ENCODE measurements around the gene RGS3. TPM values are rescaled to one million over a fixed set of nuclear protein-coding genes. Genes with fewer than 3 reads are reported as not detected.

Gene RGS3
- total RNA-seq, 1 experiment from 2014 or later, result 16.6 TPM

- TF ChIP-seq NR3C1 (CRISPR knock-in tag; conservative IDR thresholded peaks at IDR 0.05; ENCODE audit: low read depth), result no peak
- TF ChIP-seq CDX4 (CRISPR knock-in tag; IDR thresholded peaks at IDR 0.05; ENCODE audit: borderline replicate concordance), result no peak
- TF ChIP-seq ZNF219 (CRISPR knock-in tag; IDR thresholded peaks at IDR 0.05; ENCODE audit: borderline replicate concordance), result no peak
These were observed 133.2 kb downstream of the RGS3 start (continued) for GRCh38 chr9:113596616-113597320.

- Mint-ChIP-seq H3K27ac (no peak overlapping the region), H3K27me3 (ENCODE audit: low read depth) (no peaks in the 10 kb centered on the region; the same call in 1 of the 2 replicates), H3K9me3 (no peaks in the 10 kb centered on the region), H3K36me3 (peaks cover 15% of the 10 kb centered on the region; the same call in 1 of the 2 replicates), H3K4me3 (no peak overlapping the region), H3K4me1 (peaks cover 41% of the 10 kb centered on the region)
- DNase-seq (ENCODE audit: low spot score) (no peak), ATAC-seq (no peak)
- POLR2A ChIA-PET, result no interaction called here
- CTCF ChIA-PET, result interaction anchor here (0.6 to 20.2 kb wide), 2 partner anchors 56 to 194 kb away, joined by 4 to 962 read pairs; no protein-coding TSS in a partner anchor
- no peak for TF ChIP-seq USF2 (CRISPR knock-in tag; IDR thresholded peaks at IDR 0.05)
- no peak for TF ChIP-seq CTCF (IDR thresholded peaks at IDR 0.05)
- TF ChIP-seq PREB (CRISPR knock-in tag; IDR thresholded peaks at IDR 0.05; ENCODE audit: borderline replicate concordance), result no peak
- TF ChIP-seq IRF1 (CRISPR knock-in tag; IDR thresholded peaks at IDR 0.05), result no peak
- no peak for TF ChIP-seq ZNF416 (CRISPR knock-in tag; IDR thresholded peaks at IDR 0.05)
- TF ChIP-seq ELF4 (CRISPR knock-in tag; IDR thresholded peaks at IDR 0.05; ENCODE audit: low read depth), result no peak
These were observed 134.1 kb downstream of the RGS3 start for GRCh38 chr9:113597390-113598241.

- no peak for DNase-seq (ENCODE audit: low spot score)
- no peak for ATAC-seq
- H3K27ac Mint-ChIP-seq, result no peak overlapping the region
- ChIA-PET POLR2A (no interaction called here), CTCF (interaction anchor here (0.6 to 20.2 kb wide), 2 partner anchors 56 to 195 kb away, joined by 4 to 962 read pairs; no protein-coding TSS in a partner anchor)
- peaks cover 2% of the 10 kb centered on the region for H3K27me3 Mint-ChIP-seq (ENCODE audit: low read depth)
- no peaks in the 10 kb centered on the region for H3K9me3 Mint-ChIP-seq
- H3K36me3 Mint-ChIP-seq, result peaks cover 15% of the 10 kb centered on the region; the same call in 1 of the 2 replicates
- peaks cover 43% of the 10 kb centered on the region for H3K4me1 Mint-ChIP-seq
- H3K4me3 Mint-ChIP-seq, result no peak overlapping the region
- TF ChIP-seq FOXK1 (CRISPR knock-in tag; IDR thresholded peaks at IDR 0.05) (no peak), ZNF219 (CRISPR knock-in tag; IDR thresholded peaks at IDR 0.05; ENCODE audit: borderline replicate concordance) (no peak), ZNF512 (CRISPR knock-in tag; IDR thresholded peaks at IDR 0.05; ENCODE audit: borderline replicate concordance) (no peak), ETV6 (CRISPR knock-in tag; IDR thresholded peaks at IDR 0.05) (no peak), PRDM15 (CRISPR knock-in tag; IDR thresholded peaks at IDR 0.05) (no peak), CBFB (CRISPR knock-in tag; IDR thresholded peaks at IDR 0.05; ENCODE audit: low read depth) (no peak), ZNF281 (CRISPR knock-in tag; IDR thresholded peaks at IDR 0.05) (no peak)
These were observed 134.9 kb downstream of the RGS3 start for GRCh38 chr9:113598451-113598850.
